GM06990 (cell line): Measurements from ENCODE around the gene ATAD3A.

ENCODE experiments used
- DNase-seq: peaks from one replicate; pipeline ENCODE4 v3.0.0-alpha.2; 2011; ENCODE audit not compliant: insufficient read length; ENCODE audit errors: extremely low read depth
- H3K27me3 ChIP-seq: replicated peaks from 2 replicates; pipeline ENCODE4 v1.6.0; 2011; ENCODE audit warnings: low read length; ENCODE audit not compliant: control insufficient read depth, insufficient read depth
- H3K36me3 ChIP-seq: 2 replicates; pipeline ENCODE4 v1.5.1; 2011; ENCODE audit warnings: low read length; ENCODE audit not compliant: control insufficient read depth, insufficient read depth
- H3K4me3 ChIP-seq: replicated peaks from 2 replicates; pipeline ENCODE4 v1.5.1; 2011; ENCODE audit warnings: low read depth, mild to moderate bottlenecking, control low read depth, low read length
- CTCF ChIP-seq: IDR thresholded peaks from 2 replicates; pipeline ENCODE4 v1.5.1; 2011; ENCODE audit warnings: low read length, control low read depth, mild to moderate bottlenecking, inconsistent platforms; ENCODE audit not compliant: insufficient read depth, poor library complexity, severe bottlenecking

Gene ATAD3A

GRCh38 chr1:1538334-1538733, 26.4 kb downstream of the ATAD3A start:
- Histone ChIP-seq H3K4me3 (no peak overlapping the region), H3K36me3 (peaks cover 13% of the 10 kb centered on the region), H3K27me3 (no peaks in the 10 kb centered on the region)
- no peak for TF ChIP-seq CTCF
- no peak for DNase-seq

GRCh38 chr1:1538989-1539309, 27.0 kb downstream of the ATAD3A start:
- Histone ChIP-seq H3K4me3 (no peak overlapping the region), H3K36me3 (peaks cover 13% of the 10 kb centered on the region), H3K27me3 (no peaks in the 10 kb centered on the region)
- DNase-seq, result no peak
- no peak for TF ChIP-seq CTCF

- peaks cover 15% of the 10 kb centered on the region for H3K36me3 ChIP-seq
- H3K27me3 ChIP-seq, result no peaks in the 10 kb centered on the region
- no peak for TF ChIP-seq CTCF
- DNase-seq, result no peak
- no peak overlapping the region for H3K4me3 ChIP-seq
These were observed 27.5 kb downstream of the ATAD3A start for GRCh38 chr1:1539310-1540089.

GRCh38 chr1:1540090-1540817, 28.3 kb downstream of the ATAD3A start, which contains the start of gene TMEM240:
Gene TMEM240 (minus strand): TSS chr1:1540624. CDS start chr1:1540346, 278 bp downstream.
- DNase-seq, result no peak
- Histone ChIP-seq H3K27me3 (no peaks in the 10 kb centered on the region), H3K36me3 (peaks cover 15% of the 10 kb centered on the region), H3K4me3 (no peak within 1 kb of the TSS)
- TF ChIP-seq CTCF, result no peak

GRCh38 chr1:1540818-1541628, 29.1 kb downstream of the ATAD3A start:
- DNase-seq, result no peak
- TF ChIP-seq CTCF, result no peak
- Histone ChIP-seq H3K4me3 (no peak overlapping the region), H3K36me3 (peaks cover 16% of the 10 kb centered on the region), H3K27me3 (no peaks in the 10 kb centered on the region)
